WTC11 (cell line): ENCODE data around the gene ATP5MG. TPM values are rescaled to one million over a fixed set of nuclear protein-coding genes. Genes with fewer than 3 reads are reported as not detected.
A peak's percentile ranks its signal among the peaks of the same experiment; 100 is the strongest.

ENCODE experiments used
- ATAC-seq: fragments of 200-7000 bp; cut with Tn5 transposase; 2 replicates; pipeline ENCODE4 v1.10.0; 2021; ENCODE audit warnings: mild to moderate bottlenecking, moderate library complexity
- CTCF ChIA-PET: fragments of 300-600 bp; sonication (Branson Sonifier 250); formaldehyde crosslinking; loops from one replicate; lab custom pipeline; 2021; ENCODE audit warnings: antibody characterized with exemption; lab: Charles Lee
- POLR2A ChIA-PET: fragments of 350-600 bp; sonication (Branson Sonifier 250); formaldehyde crosslinking; loops from one replicate; lab custom pipeline; 2021; ENCODE audit warnings: antibody characterized with exemption; lab: Charles Lee
- DNase-seq: peaks from one replicate; pipeline ENCODE4 v3.0.0; 2021; ENCODE audit warnings: low spot score
- H3K27ac Mint-ChIP-seq: 2 replicates; pipeline ENCODE4 v1.8.0; 2021; ENCODE audit warnings: mixed read lengths
- H3K27me3 Mint-ChIP-seq: 2 replicates; pipeline ENCODE4 v1.8.0; 2021; ENCODE audit warnings: low read depth, mild to moderate bottlenecking, moderate library complexity, mixed read lengths
- H3K36me3 Mint-ChIP-seq: 2 replicates; pipeline ENCODE4 v1.8.0; 2021; ENCODE audit warnings: mixed read lengths
- H3K4me1 Mint-ChIP-seq: 2 replicates; pipeline ENCODE4 v1.8.0; 2022; ENCODE audit warnings: mixed read lengths
- H3K4me3 Mint-ChIP-seq: 2 replicates; pipeline ENCODE4 v1.8.0; 2021; ENCODE audit warnings: mild to moderate bottlenecking, moderate library complexity, mixed read lengths
- H3K9me3 Mint-ChIP-seq: 2 replicates; pipeline ENCODE4 v1.8.0; 2021; ENCODE audit warnings: mixed read lengths
- EMX1 ChIP-seq: fragments of 250-450 bp; sonication (Bioruptor Pico); IDR thresholded peaks from 2 replicates; pipeline ENCODE4 v1.8.0; 2021; ENCODE audit warnings: mild to moderate bottlenecking
- ETV6 ChIP-seq: sonication (generic); formaldehyde crosslinking; IDR thresholded peaks from 2 replicates; pipeline ENCODE4 v1.8.1; 2022; ENCODE audit warnings: mild to moderate bottlenecking, missing genetic modification reagents
- GRHL2 ChIP-seq: fragments of 250-450 bp; sonication (Bioruptor Pico); IDR thresholded peaks from 2 replicates; pipeline ENCODE4 v1.8.0; 2022; ENCODE audit warnings: mild to moderate bottlenecking, moderate library complexity; ENCODE audit not compliant: insufficient replicate concordance, severe bottlenecking
- JAZF1 ChIP-seq: fragments of 250-450 bp; sonication (Bioruptor Pico); IDR thresholded peaks from 2 replicates; pipeline ENCODE4 v1.9.0; 2021; ENCODE audit warnings: moderate library complexity, mild to moderate bottlenecking, inconsistent platforms
- MYBL2 ChIP-seq: sonication (generic); formaldehyde crosslinking; IDR thresholded peaks from 2 replicates; pipeline ENCODE4 v1.8.1; 2023; ENCODE audit warnings: mild to moderate bottlenecking, moderate library complexity, missing genetic modification reagents
- OVOL2 ChIP-seq: fragments of 250-450 bp; sonication (Bioruptor Pico); IDR thresholded peaks from 2 replicates; pipeline ENCODE4 v1.9.0; 2021; ENCODE audit warnings: mild to moderate bottlenecking, borderline replicate concordance
- SMAD4 ChIP-seq: sonication (generic); formaldehyde crosslinking; IDR thresholded peaks from 2 replicates; pipeline ENCODE4 v1.8.0; 2022; ENCODE audit warnings: mild to moderate bottlenecking, missing genetic modification reagents
- ZNF416 ChIP-seq: fragments of 250-450 bp; sonication (Bioruptor Pico); IDR thresholded peaks from 2 replicates; pipeline ENCODE4 v1.9.0; 2021; ENCODE audit warnings: mild to moderate bottlenecking, inconsistent platforms
- total RNA-seq: library from RNA; stranded (reverse); gene quantifications from 3 replicates; pipeline ENCODE4 v1.2.3, GENCODE V29; 2021
- TF ChIP-seq, protein P1 (sequence below): sonication (generic); formaldehyde crosslinking; IDR thresholded peaks from 2 replicates; pipeline ENCODE4 v1.8.1; 2023; ENCODE audit warnings: mild to moderate bottlenecking, moderate library complexity, missing genetic modification reagents
- TF ChIP-seq, protein P2 (sequence below): fragments of 250-450 bp; sonication (Bioruptor Pico); IDR thresholded peaks from 2 replicates; pipeline ENCODE4 v1.9.0; 2021; ENCODE audit warnings: mild to moderate bottlenecking, borderline replicate concordance
- TF ChIP-seq, protein P3 (sequence below): sonication (generic); formaldehyde crosslinking; IDR thresholded peaks from 2 replicates; pipeline ENCODE4 v1.8.1; 2023; ENCODE audit warnings: mild to moderate bottlenecking, missing genetic modification reagents, borderline replicate concordance
- TF ChIP-seq, protein P4 (sequence below): sonication (generic); formaldehyde crosslinking; IDR thresholded peaks from 2 replicates; pipeline ENCODE4 v1.8.0; 2022; ENCODE audit warnings: mild to moderate bottlenecking, missing genetic modification reagents

The ATP5MG gene
- total RNA-seq, 1 experiment from 2014 or later: 251 TPM

DNA sequence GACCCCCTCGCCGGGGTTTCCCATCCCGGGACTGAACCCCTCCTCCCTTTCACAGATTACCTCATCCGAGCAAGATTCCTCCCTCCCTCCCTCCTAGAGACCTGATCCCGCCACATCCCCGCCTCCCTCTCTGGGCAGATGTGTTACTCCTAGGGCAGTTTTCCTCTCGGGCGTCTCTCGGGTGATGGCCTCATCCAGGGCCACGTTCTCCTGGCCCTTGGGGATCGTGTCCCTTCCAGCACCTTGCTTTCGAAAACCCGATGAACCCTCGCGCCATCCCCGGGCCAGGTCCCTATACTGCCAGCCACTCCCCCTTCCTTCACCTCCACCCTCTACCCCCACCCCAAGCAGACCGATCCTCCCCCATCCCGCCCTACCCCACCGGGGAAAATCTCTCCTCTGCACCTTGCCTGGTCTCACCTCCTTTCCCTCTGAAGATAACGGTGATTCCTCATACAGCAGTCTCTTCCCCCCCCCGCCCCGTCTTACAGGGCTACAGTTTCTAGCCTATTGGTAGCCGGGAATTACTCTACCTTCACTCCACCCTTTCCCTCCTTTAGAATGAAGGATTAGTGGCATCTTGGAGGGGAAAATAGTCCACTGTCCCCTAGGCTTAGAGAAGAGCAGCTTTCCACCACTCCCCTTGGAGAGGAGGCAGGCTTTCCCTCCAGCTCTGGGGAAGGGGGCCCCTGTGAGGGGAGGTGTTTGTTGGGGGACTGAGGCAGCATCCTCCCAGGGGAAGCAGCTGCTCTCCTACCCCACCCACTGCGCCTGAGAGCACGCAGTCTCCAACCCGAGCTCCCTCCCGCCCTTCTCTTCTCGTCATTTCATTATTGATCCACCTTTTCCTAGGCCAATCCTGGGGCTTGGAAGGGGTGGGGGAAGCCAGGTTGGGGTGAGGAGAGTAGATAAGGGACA is 36.1 kb downstream of the ATP5MG start:
- Mint-ChIP-seq H3K4me1 (peaks cover 53% of the 10 kb centered on the region), H3K27me3 (peaks cover 8% of the 10 kb centered on the region), H3K4me3 (peak overlapping the region; percentile 95), H3K27ac (peak overlapping the region; percentile 84), H3K9me3 (no peaks in the 10 kb centered on the region), H3K36me3 (peaks cover 10% of the 10 kb centered on the region)
- ChIA-PET POLR2A (interaction anchor here (0.6 to 0.9 kb wide), 3 partner anchors 9 to 196 kb away, joined by 3 read pairs; no protein-coding TSS in a partner anchor), CTCF (interaction anchor here (0.6 to 1.0 kb wide), 4 partner anchors 29 to 266 kb away, joined by 3 to 5 read pairs (median 3); no protein-coding TSS in a partner anchor)
- peak; percentile 54 for DNase-seq
- TF ChIP-seq, protein P1, sequence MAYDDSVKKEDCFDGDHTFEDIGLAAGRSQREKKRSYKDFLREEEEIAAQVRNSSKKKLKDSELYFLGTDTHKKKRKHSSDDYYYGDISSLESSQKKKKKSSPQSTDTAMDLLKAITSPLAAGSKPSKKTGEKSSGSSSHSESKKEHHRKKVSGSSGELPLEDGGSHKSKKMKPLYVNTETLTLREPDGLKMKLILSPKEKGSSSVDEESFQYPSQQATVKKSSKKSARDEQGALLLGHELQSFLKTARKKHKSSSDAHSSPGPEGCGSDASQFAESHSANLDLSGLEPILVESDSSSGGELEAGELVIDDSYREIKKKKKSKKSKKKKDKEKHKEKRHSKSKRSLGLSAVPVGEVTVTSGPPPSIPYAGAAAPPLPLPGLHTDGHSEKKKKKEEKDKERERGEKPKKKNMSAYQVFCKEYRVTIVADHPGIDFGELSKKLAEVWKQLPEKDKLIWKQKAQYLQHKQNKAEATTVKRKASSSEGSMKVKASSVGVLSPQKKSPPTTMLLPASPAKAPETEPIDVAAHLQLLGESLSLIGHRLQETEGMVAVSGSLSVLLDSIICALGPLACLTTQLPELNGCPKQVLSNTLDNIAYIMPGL: peak; percentile 17; the same call in 1 of the 2 replicates
- no peak for TF ChIP-seq GRHL2 (CRISPR knock-in tag)
- ATAC-seq: peak; percentile 4

DNA sequence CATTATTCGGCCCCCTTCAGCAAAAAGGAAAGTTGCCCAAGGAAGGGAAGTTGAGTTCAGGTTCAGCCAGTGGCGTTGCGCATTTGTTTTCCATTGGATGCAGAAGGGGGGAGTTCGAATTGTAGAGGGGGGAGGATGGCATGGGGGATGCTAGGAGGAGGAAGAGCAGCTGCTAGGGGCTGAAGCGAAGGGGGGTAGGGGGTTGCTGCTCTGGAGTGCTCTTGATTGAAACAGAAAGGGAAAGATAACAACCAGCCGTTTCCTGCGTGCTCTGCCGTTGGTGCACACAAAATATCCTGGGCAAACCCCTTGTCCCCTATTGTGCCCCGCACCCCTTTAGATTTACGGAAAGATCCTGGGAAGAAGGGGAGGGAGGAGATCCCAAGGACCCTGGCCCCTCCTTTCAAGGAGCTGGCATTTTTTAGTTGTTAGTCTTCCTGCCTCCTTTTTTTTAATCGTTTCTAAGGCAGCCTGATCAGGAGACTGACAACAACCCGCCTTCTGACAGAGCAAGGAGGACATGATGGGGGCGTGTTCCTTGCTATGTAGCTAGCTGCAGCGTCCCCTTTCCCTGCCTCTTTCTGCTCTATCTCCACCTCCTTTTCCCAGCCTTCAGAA is 37.0 kb downstream of the ATP5MG start:
- H3K27me3 Mint-ChIP-seq: peaks cover 7% of the 10 kb centered on the region
- H3K36me3 Mint-ChIP-seq: peaks cover 10% of the 10 kb centered on the region
- POLR2A ChIA-PET: interaction anchor here (0.9 kb wide), 1 partner anchor 10 kb away, joined by 3 read pairs; no protein-coding TSS in a partner anchor
- no peaks in the 10 kb centered on the region for H3K9me3 Mint-ChIP-seq
- ATAC-seq (no peak), DNase-seq (peak; percentile 27)
- peak overlapping the region; percentile 95 for H3K4me3 Mint-ChIP-seq
- CTCF ChIA-PET: interaction anchor here (0.6 to 1.8 kb wide), 4 partner anchors 28 to 264 kb away, joined by 3 to 6 read pairs (median 4); no protein-coding TSS in a partner anchor
- peaks cover 63% of the 10 kb centered on the region for H3K4me1 Mint-ChIP-seq
- peak overlapping the region; percentile 5; the same call in 1 of the 2 replicates for H3K27ac Mint-ChIP-seq
- TF ChIP-seq, protein P2, sequence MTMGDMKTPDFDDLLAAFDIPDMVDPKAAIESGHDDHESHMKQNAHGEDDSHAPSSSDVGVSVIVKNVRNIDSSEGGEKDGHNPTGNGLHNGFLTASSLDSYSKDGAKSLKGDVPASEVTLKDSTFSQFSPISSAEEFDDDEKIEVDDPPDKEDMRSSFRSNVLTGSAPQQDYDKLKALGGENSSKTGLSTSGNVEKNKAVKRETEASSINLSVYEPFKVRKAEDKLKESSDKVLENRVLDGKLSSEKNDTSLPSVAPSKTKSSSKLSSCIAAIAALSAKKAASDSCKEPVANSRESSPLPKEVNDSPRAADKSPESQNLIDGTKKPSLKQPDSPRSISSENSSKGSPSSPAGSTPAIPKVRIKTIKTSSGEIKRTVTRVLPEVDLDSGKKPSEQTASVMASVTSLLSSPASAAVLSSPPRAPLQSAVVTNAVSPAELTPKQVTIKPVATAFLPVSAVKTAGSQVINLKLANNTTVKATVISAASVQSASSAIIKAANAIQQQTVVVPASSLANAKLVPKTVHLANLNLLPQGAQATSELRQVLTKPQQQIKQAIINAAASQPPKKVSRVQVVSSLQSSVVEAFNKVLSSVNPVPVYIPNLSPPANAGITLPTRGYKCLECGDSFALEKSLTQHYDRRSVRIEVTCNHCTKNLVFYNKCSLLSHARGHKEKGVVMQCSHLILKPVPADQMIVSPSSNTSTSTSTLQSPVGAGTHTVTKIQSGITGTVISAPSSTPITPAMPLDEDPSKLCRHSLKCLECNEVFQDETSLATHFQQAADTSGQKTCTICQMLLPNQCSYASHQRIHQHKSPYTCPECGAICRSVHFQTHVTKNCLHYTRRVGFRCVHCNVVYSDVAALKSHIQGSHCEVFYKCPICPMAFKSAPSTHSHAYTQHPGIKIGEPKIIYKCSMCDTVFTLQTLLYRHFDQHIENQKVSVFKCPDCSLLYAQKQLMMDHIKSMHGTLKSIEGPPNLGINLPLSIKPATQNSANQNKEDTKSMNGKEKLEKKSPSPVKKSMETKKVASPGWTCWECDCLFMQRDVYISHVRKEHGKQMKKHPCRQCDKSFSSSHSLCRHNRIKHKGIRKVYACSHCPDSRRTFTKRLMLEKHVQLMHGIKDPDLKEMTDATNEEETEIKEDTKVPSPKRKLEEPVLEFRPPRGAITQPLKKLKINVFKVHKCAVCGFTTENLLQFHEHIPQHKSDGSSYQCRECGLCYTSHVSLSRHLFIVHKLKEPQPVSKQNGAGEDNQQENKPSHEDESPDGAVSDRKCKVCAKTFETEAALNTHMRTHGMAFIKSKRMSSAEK (CRISPR knock-in tag): no peak
- TF ChIP-seq, protein P3, sequence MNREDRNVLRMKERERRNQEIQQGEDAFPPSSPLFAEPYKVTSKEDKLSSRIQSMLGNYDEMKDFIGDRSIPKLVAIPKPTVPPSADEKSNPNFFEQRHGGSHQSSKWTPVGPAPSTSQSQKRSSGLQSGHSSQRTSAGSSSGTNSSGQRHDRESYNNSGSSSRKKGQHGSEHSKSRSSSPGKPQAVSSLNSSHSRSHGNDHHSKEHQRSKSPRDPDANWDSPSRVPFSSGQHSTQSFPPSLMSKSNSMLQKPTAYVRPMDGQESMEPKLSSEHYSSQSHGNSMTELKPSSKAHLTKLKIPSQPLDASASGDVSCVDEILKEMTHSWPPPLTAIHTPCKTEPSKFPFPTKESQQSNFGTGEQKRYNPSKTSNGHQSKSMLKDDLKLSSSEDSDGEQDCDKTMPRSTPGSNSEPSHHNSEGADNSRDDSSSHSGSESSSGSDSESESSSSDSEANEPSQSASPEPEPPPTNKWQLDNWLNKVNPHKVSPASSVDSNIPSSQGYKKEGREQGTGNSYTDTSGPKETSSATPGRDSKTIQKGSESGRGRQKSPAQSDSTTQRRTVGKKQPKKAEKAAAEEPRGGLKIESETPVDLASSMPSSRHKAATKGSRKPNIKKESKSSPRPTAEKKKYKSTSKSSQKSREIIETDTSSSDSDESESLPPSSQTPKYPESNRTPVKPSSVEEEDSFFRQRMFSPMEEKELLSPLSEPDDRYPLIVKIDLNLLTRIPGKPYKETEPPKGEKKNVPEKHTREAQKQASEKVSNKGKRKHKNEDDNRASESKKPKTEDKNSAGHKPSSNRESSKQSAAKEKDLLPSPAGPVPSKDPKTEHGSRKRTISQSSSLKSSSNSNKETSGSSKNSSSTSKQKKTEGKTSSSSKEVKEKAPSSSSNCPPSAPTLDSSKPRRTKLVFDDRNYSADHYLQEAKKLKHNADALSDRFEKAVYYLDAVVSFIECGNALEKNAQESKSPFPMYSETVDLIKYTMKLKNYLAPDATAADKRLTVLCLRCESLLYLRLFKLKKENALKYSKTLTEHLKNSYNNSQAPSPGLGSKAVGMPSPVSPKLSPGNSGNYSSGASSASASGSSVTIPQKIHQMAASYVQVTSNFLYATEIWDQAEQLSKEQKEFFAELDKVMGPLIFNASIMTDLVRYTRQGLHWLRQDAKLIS (CRISPR knock-in tag): no peak

DNA sequence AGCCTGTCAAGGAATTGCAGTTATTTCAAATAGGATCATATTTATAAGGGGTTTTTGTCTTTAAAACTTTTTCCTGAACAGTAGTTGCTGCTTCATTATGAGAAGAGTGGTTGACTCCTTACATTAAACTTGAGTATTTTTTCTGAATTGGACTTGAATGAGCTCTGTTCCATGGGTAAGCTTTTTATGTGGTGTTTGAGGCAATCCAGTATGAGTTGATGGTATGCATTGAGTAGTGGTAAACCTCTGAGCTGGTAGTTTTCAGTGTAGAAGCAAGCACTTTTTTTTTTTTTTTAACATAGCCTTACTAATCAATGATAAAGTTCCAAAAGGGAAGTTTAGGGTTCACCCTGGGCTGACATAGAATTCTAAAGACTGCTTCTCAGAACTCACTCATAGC is 38.2 kb downstream of the ATP5MG start:
- no peaks in the 10 kb centered on the region for H3K9me3 Mint-ChIP-seq
- no peak for ATAC-seq
- peaks cover 60% of the 10 kb centered on the region for H3K4me1 Mint-ChIP-seq
- H3K27ac Mint-ChIP-seq: peak overlapping the region; percentile 11; the same call in 1 of the 2 replicates
- ChIA-PET CTCF (interaction anchor here (1.8 kb wide), 1 partner anchor 49 kb away, joined by 6 read pairs; no protein-coding TSS in a partner anchor), POLR2A (interaction anchor here (0.6 kb wide), 1 partner anchor 105 kb away, joined by 3 read pairs; no protein-coding TSS in a partner anchor)
- H3K27me3 Mint-ChIP-seq: no peaks in the 10 kb centered on the region
- no peak for DNase-seq
- H3K36me3 Mint-ChIP-seq: peaks cover 10% of the 10 kb centered on the region
- peak overlapping the region; percentile 95 for H3K4me3 Mint-ChIP-seq
- TF ChIP-seq, protein P4, sequence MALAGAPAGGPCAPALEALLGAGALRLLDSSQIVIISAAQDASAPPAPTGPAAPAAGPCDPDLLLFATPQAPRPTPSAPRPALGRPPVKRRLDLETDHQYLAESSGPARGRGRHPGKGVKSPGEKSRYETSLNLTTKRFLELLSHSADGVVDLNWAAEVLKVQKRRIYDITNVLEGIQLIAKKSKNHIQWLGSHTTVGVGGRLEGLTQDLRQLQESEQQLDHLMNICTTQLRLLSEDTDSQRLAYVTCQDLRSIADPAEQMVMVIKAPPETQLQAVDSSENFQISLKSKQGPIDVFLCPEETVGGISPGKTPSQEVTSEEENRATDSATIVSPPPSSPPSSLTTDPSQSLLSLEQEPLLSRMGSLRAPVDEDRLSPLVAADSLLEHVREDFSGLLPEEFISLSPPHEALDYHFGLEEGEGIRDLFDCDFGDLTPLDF (CRISPR knock-in tag): no peak
- TF ChIP-seq MYBL2 (CRISPR knock-in tag): no peak
- no peak for TF ChIP-seq SMAD4 (CRISPR knock-in tag)
- TF ChIP-seq, protein P3 (CRISPR knock-in tag): no peak
- no peak for TF ChIP-seq ZNF416 (CRISPR knock-in tag)
- TF ChIP-seq OVOL2: no peak
- no peak for TF ChIP-seq JAZF1 (CRISPR knock-in tag)
- TF ChIP-seq EMX1 (CRISPR knock-in tag): no peak
- TF ChIP-seq ETV6: no peak
